OCI-LY7 (cell line): ENCODE results near the gene RRBP1. TPM values are rescaled to one million over a fixed set of nuclear protein-coding genes. Genes with fewer than 3 reads are reported as not detected.

ENCODE experiments used
- BruUV-seq: library from RNA; stranded (reverse); fragments of 400-500 nt; replicated peaks from 2 replicates; lab custom pipeline; 2021; lab: Mats Ljungman, UMichigan
- CTCF ChIA-PET: fragments of 300-600 bp; sonication (Branson Sonifier 250); formaldehyde crosslinking; loops from one replicate; lab custom pipeline; 2022; ENCODE audit warnings: antibody characterized with exemption; ENCODE audit not compliant: unreplicated experiment; lab: Charles Lee
- POLR2A ChIA-PET: fragments of 300-600 bp; sonication (Branson Sonifier 250); formaldehyde crosslinking; loops from one replicate; lab custom pipeline; 2022; ENCODE audit warnings: antibody characterized with exemption; lab: Charles Lee
- DNase-seq: peaks from one replicate; pipeline ENCODE4 v3.0.0-alpha.2; 2015; ENCODE audit warnings: low spot score
- H2AFZ ChIP-seq: fragments of 200-600 bp; sonication (generic), shearing (Covaris generic); 2 replicates; pipeline ENCODE4 v1.6.1; 2014; ENCODE audit warnings: mild to moderate bottlenecking, antibody characterized with exemption, low read length, moderate library complexity
- H3K27ac ChIP-seq: fragments of 200-600 bp; sonication (generic); 2 replicates; pipeline ENCODE4 v1.5.1; 2014; ENCODE audit warnings: mixed run types, low read depth, mild to moderate bottlenecking, moderate library complexity, low read length, inconsistent platforms; ENCODE audit not compliant: poor library complexity, severe bottlenecking
- H3K36me3 ChIP-seq: fragments of 200-600 bp; sonication (generic); 2 replicates; pipeline ENCODE4 v1.6.1; 2014; ENCODE audit warnings: mild to moderate bottlenecking, antibody characterized with exemption, low read length, moderate library complexity, mixed read lengths; ENCODE audit not compliant: insufficient read depth
- H3K4me1 ChIP-seq: fragments of 200-600 bp; sonication (generic); 2 replicates; pipeline ENCODE4 v1.5.1; 2014; ENCODE audit warnings: mild to moderate bottlenecking, low read length; ENCODE audit not compliant: insufficient read depth, poor library complexity, severe bottlenecking
- H3K4me2 ChIP-seq: fragments of 200-600 bp; sonication (generic); 2 replicates; pipeline ENCODE4 v1.6.1; 2014; ENCODE audit warnings: mild to moderate bottlenecking, low read length
- H3K4me3 ChIP-seq: fragments of 200-600 bp; sonication (generic); 2 replicates; pipeline ENCODE4 v1.5.1; 2014; ENCODE audit warnings: mild to moderate bottlenecking, low read depth, low read length; ENCODE audit not compliant: poor library complexity, severe bottlenecking
- H3K79me2 ChIP-seq: fragments of 200-600 bp; sonication (generic); 2 replicates; pipeline ENCODE4 v1.6.1; 2016; ENCODE audit warnings: low read depth, mild to moderate bottlenecking, low read length, moderate library complexity, mixed read lengths; ENCODE audit not compliant: insufficient read depth
- H3K9me2 ChIP-seq: fragments of 200-600 bp; sonication (generic); 2 replicates; pipeline ENCODE4 v1.6.1; 2016; ENCODE audit warnings: mild to moderate bottlenecking, low read length, mixed read lengths; ENCODE audit not compliant: insufficient read depth
- H3K9me3 ChIP-seq: fragments of 200-600 bp; sonication (generic); 2 replicates; pipeline ENCODE4 v1.6.1; 2014; ENCODE audit warnings: mild to moderate bottlenecking, mixed run types, low read length, mixed read lengths
- H4K20me1 ChIP-seq: fragments of 200-600 bp; sonication (generic); 2 replicates; pipeline ENCODE4 v1.6.1; 2014; ENCODE audit warnings: mild to moderate bottlenecking, antibody characterized with exemption, low read length, moderate library complexity, mixed read lengths; ENCODE audit not compliant: insufficient read depth
- EZH2phosphoT487 ChIP-seq: fragments of 200-600 bp; sonication (generic); IDR thresholded peaks from 2 replicates; pipeline ENCODE4 v1.6.1; 2018; ENCODE audit warnings: low read depth, borderline replicate concordance, mild to moderate bottlenecking, mixed run types, antibody characterized with exemption, low read length, moderate library complexity, mixed read lengths
- intact Hi-C: fragments of 100-400 bp; cut with micrococcal nuclease; formaldehyde crosslinking; loops from one replicate; pipeline ENCODE4 v1.10.0; 2022; ENCODE audit not compliant: unreplicated experiment
- total RNA-seq, 2 experiments: library from RNA; depleted of rRNA in 1 of 2; stranded (reverse); fragments of >200 nt in 1 of 2; shearing (Covaris generic) in 1 of 2; gene quantifications; 2 replicates each; pipeline ENCODE4 v1.2.3, GENCODE V29; 2014 to 2022
- TF ChIP-seq, protein P1 (sequence below): fragments of 200-600 bp; sonication (generic); conservative IDR thresholded peaks from 2 replicates; pipeline ENCODE4 v1.5.1; 2014; ENCODE audit warnings: mild to moderate bottlenecking, antibody characterized with exemption, low read length, moderate library complexity, mixed read lengths

The RRBP1 gene
- total RNA-seq, 2 experiments from 2014 or later = 13.6 to 46.3 TPM

DNA sequence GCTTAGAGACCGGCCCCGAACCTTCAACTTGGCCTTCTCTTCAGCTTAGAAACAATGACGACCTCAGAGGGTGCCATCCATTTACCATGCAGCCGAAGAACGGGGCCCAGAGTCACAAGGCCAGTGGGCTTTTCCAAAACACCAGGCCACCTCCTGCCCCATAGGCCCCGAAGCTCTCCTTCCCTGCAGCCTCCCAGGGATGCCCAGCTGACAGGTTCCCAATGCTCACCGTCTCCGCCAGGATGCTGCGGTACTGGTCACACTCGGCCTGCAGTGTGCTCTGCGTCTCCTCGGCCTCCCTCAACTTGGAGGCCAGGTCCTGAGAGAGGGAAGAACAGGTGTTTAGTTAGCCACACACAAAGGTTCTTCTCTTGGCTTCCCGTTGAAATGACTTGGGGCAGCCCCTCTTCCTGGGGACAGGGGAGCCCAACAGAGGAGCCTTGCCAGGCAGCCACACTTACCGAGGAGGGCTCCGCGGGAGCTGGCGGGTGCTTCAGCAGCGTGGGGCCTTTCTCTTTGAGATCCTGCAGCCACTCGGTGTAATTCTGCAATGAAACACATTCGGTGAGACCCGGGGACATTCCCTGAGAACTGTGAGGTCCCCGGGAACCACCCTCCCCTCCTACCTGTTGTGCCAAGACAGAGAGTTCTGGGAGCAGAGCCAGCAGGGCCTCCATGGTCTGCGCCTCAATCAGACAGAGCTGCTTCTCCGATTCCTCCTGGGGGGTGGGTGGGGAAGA lies 60.6 kb downstream of the RRBP1 start:
- no peak overlapping the region for H2AFZ ChIP-seq
- no peak for DNase-seq
- no TSS peak for BruUV-seq
- no peaks in the 10 kb centered on the region for H3K79me2 ChIP-seq
- H3K27ac ChIP-seq = no peak overlapping the region
- ChIA-PET POLR2A (no interaction called here), CTCF (no interaction called here)
- H3K9me2 ChIP-seq = no peaks in the 10 kb centered on the region
- no peak overlapping the region for H3K4me2 ChIP-seq
- no peaks in the 10 kb centered on the region for H3K36me3 ChIP-seq
- intact Hi-C loops = no loop called here
- no peaks in the 10 kb centered on the region for H4K20me1 ChIP-seq
- H3K9me3 ChIP-seq = no peaks in the 10 kb centered on the region
- TF ChIP-seq, protein P1, sequence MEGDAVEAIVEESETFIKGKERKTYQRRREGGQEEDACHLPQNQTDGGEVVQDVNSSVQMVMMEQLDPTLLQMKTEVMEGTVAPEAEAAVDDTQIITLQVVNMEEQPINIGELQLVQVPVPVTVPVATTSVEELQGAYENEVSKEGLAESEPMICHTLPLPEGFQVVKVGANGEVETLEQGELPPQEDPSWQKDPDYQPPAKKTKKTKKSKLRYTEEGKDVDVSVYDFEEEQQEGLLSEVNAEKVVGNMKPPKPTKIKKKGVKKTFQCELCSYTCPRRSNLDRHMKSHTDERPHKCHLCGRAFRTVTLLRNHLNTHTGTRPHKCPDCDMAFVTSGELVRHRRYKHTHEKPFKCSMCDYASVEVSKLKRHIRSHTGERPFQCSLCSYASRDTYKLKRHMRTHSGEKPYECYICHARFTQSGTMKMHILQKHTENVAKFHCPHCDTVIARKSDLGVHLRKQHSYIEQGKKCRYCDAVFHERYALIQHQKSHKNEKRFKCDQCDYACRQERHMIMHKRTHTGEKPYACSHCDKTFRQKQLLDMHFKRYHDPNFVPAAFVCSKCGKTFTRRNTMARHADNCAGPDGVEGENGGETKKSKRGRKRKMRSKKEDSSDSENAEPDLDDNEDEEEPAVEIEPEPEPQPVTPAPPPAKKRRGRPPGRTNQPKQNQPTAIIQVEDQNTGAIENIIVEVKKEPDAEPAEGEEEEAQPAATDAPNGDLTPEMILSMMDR = no peak
- TF ChIP-seq EZH2phosphoT487 = no peak
- H3K4me3 ChIP-seq = no peak overlapping the region
- H3K4me1 ChIP-seq = no peaks in the 10 kb centered on the region

DNA sequence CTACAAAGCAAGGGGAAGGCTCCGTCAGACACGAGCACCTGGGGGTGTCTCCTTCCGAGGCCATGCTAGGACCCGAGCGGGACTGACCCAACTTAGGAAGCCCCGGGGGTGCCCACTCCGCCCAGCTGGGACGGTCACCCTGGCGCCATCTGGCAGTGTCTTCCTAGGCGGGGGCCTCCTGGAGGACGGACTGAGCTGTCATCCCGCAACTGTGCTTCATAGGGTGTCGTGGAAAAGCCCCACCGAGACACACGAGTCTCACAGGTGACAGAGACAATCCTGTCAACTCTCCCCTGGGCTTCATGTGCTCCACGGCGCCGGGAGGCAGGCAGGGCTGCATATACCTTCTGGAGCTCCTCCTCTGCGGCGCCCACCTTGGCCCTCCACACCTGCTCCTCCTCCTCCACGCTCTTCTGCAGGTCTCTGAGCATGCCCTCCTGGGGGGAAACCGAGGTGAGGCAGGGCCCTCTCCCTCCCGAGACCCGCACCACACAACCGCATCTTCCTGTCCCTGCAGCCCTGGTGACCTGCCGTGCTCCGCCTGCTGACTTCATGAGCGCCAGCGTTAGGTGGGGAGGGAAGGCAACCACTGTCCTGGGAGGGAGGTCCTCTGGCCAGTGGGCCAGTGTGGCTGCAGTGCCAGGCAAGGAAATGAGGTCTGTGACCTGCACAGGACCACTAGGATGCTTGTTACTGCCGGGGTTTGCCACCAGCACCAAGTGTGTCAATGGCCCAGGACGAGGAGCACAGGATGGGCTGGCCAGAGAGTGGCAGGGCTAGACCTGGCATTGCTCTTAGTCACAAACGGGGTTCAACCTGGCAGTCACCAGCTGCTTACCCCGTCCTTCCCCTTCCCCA lies 61.4 kb downstream of the RRBP1 start:
- Histone ChIP-seq H3K4me1 (no peaks in the 10 kb centered on the region), H4K20me1 (no peaks in the 10 kb centered on the region), H3K27ac (no peak overlapping the region), H3K9me3 (no peaks in the 10 kb centered on the region), H3K4me2 (no peak overlapping the region), H3K79me2 (no peaks in the 10 kb centered on the region), H3K9me2 (no peaks in the 10 kb centered on the region), H3K36me3 (no peaks in the 10 kb centered on the region), H3K4me3 (no peak overlapping the region), H2AFZ (no peak overlapping the region)
- no peak for DNase-seq
- CTCF ChIA-PET = no interaction called here
- no TSS peak for BruUV-seq
- TF ChIP-seq, protein P1 = no peak
- no peak for TF ChIP-seq EZH2phosphoT487
- POLR2A ChIA-PET = no interaction called here
- intact Hi-C loops = no loop called here
